Panc1 (cell line): ENCODE data around the gene PAK4. TPM values are rescaled to one million over a fixed set of nuclear protein-coding genes. Genes with fewer than 3 reads are reported as not detected.

ENCODE experiments used
- ATAC-seq: fragments of 200-7000 bp; cut with Tn5 transposase; 2 replicates; pipeline ENCODE4 v1.9.1; 2020; ENCODE audit warnings: mild to moderate bottlenecking, moderate library complexity
- BruUV-seq: library from RNA; stranded (reverse); fragments of 400-500 nt; replicated peaks from 2 replicates; lab custom pipeline; 2021; lab: Mats Ljungman, UMichigan
- CTCF ChIA-PET: fragments of 300-600 bp; sonication (Branson Sonifier 250); formaldehyde crosslinking; loops from one replicate; lab custom pipeline; 2022; ENCODE audit warnings: antibody characterized with exemption; lab: Charles Lee
- POLR2A ChIA-PET: fragments of 300-600 bp; sonication (Branson Sonifier 250); formaldehyde crosslinking; loops from one replicate; lab custom pipeline; 2022; ENCODE audit warnings: antibody characterized with exemption; lab: Charles Lee
- DNase-seq: peaks from one replicate; pipeline ENCODE4 v3.0.0-alpha.2; 2010; ENCODE audit warnings: low read depth, low spot score
- H3K27ac ChIP-seq: 2 replicates; pipeline ENCODE4 v1.5.1; 2011; ENCODE audit warnings: mild to moderate bottlenecking, low read length, inconsistent platforms
- H3K27me3 ChIP-seq: fragments of 200-500 bp; sonication (Bioruptor generic); 2 replicates; pipeline ENCODE4 v1.6.0; 2014; ENCODE audit warnings: low read length, inconsistent platforms; ENCODE audit not compliant: control insufficient read depth, insufficient read depth
- H3K36me3 ChIP-seq: fragments of 200-500 bp; sonication (Bioruptor generic); 2 replicates; pipeline ENCODE4 v1.5.1; 2014; ENCODE audit warnings: inconsistent platforms, mild to moderate bottlenecking, low read length, moderate library complexity; ENCODE audit not compliant: control insufficient read depth, insufficient read depth
- H3K4me1 ChIP-seq: 2 replicates; pipeline ENCODE4 v1.5.1; 2011; ENCODE audit warnings: inconsistent platforms, mild to moderate bottlenecking, low read length, moderate library complexity; ENCODE audit not compliant: control insufficient read depth, insufficient read depth
- H3K4me3 ChIP-seq, 2 experiments: 2 replicates each; pipeline ENCODE4 v1.5.1; 2011 to 2012; ENCODE audit warnings: low read depth in 2 of 2, low read length in 2 of 2, mild to moderate bottlenecking in 2 of 2, inconsistent platforms in 1 of 2, moderate library complexity in 1 of 2
- H3K9me3 ChIP-seq: fragments of 200-500 bp; sonication (Bioruptor generic); 2 replicates; pipeline ENCODE4 v1.5.1; 2014; ENCODE audit warnings: low read depth, mild to moderate bottlenecking, inconsistent platforms, low read length, moderate library complexity; ENCODE audit not compliant: control insufficient read depth, insufficient read depth
- CTCF ChIP-seq: fragments of 450-650 bp; IDR thresholded peaks from 2 replicates; pipeline ENCODE4 v1.5.1; 2017; ENCODE audit warnings: mild to moderate bottlenecking
- POLR2AphosphoS5 ChIP-seq: IDR thresholded peaks from 2 replicates; pipeline ENCODE4 v1.6.1; 2012; ENCODE audit warnings: mild to moderate bottlenecking, low read depth, low read length, moderate library complexity
- REST ChIP-seq, 2 experiments: IDR thresholded peaks; 2 replicates each; pipeline ENCODE4 v1.6.1; 2011 to 2012; ENCODE audit warnings: low read depth in 2 of 2, control low read depth in 1 of 2, low read length in 1 of 2, mild to moderate bottlenecking in 1 of 2, moderate library complexity in 1 of 2; ENCODE audit not compliant: insufficient read depth in 1 of 2
- SIN3A ChIP-seq: IDR thresholded peaks from 2 replicates; pipeline ENCODE4 v1.6.1; 2012; ENCODE audit warnings: low read depth, mild to moderate bottlenecking, low read length, moderate library complexity, borderline replicate concordance; ENCODE audit not compliant: insufficient read depth
- TCF7L2 ChIP-seq: IDR thresholded peaks from 2 replicates; pipeline ENCODE4 v1.6.1; 2011; ENCODE audit warnings: mild to moderate bottlenecking, low read depth, low read length, inconsistent platforms
- in situ Hi-C: cut with HindIII; loops from 2 replicates; pipeline ENCODE4 v1.10.0; 2016; ENCODE audit warnings: low sequenced_read_pairs, low pct_unique_long_range_greater_than_20kb
- intact Hi-C: fragments of 100-400 bp; cut with micrococcal nuclease; formaldehyde crosslinking; loops from one replicate; pipeline ENCODE4 v1.10.0; 2022; ENCODE audit not compliant: unreplicated experiment
- total RNA-seq: library from RNA; stranded (reverse); gene quantifications from one replicate; pipeline ENCODE4 v1.2.1, GENCODE V29; 2021; ENCODE audit not compliant: unreplicated experiment

Gene PAK4
- total RNA-seq, 1 experiment from 2014 or later, result 311 TPM

GRCh38 chr19:39163621-39164020 lies 38.0 kb downstream of the PAK4 start:
- intact Hi-C loops (no loop called here), in situ Hi-C loops (no loop called here)
- no peaks in the 10 kb centered on the region for H3K27me3 ChIP-seq
- TF ChIP-seq POLR2AphosphoS5 (no peak), REST (IDR thresholded peaks at IDR 0.05; ENCODE audit: insufficient read depth in 1 of 2, low read depth in 2 of 2, low read length in 1 of 2) (no peak), CTCF (no peak), SIN3A (no peak), TCF7L2 (no peak)
- TSS peak; percentile 53 for BruUV-seq
- H3K27ac ChIP-seq, result no peak overlapping the region
- H3K9me3 ChIP-seq, result no peaks in the 10 kb centered on the region
- ATAC-seq, result no peak
- DNase-seq, result no peak
- peaks cover 41% of the 10 kb centered on the region for H3K4me1 ChIP-seq
- ChIA-PET POLR2A (interaction anchor here (0.7 kb wide), 1 partner anchor 35 kb away, joined by 6 read pairs; no protein-coding TSS in a partner anchor), CTCF (interaction anchor here (0.5 kb wide), 1 partner anchor 766 kb away, joined by 3 read pairs; no protein-coding TSS in a partner anchor)
- H3K4me3 ChIP-seq, result no peak overlapping the region
- H3K36me3 ChIP-seq, result no peaks in the 10 kb centered on the region

GRCh38 chr19:39164289-39164688 lies 38.7 kb downstream of the PAK4 start:
- TF ChIP-seq REST (IDR thresholded peaks at IDR 0.05; ENCODE audit: insufficient read depth in 1 of 2, low read depth in 2 of 2, low read length in 1 of 2) (no peak), SIN3A (no peak), POLR2AphosphoS5 (no peak), CTCF (no peak), TCF7L2 (no peak)
- BruUV-seq, result no TSS peak
- Histone ChIP-seq H3K36me3 (0 out of 2 replicates have a peak, but pooled peaks cover under 1% of the 10 kb centered on the region), H3K4me1 (peaks cover 36% of the 10 kb centered on the region), H3K27me3 (no peaks in the 10 kb centered on the region), H3K4me3 (no peak overlapping the region), H3K27ac (no peak overlapping the region), H3K9me3 (no peaks in the 10 kb centered on the region)
- in situ Hi-C loops (no loop called here), intact Hi-C loops (no loop called here)
- ATAC-seq (no peak), DNase-seq (no peak)
- POLR2A ChIA-PET, result no interaction called here
- CTCF ChIA-PET, result interaction anchor here (0.5 kb wide), 1 partner anchor 765 kb away, joined by 3 read pairs; no protein-coding TSS in a partner anchor
